AG04450 (cell line): Measurements from ENCODE around the gene SARDH. TPM values are rescaled to one million over a fixed set of nuclear protein-coding genes. Genes with fewer than 3 reads are reported as not detected.

Source experiments
- CTCF ChIA-PET: fragments of 300-600, 350-600 bp; formaldehyde crosslinking; extraction: SDS; loops from one replicate; lab custom pipeline; 2022; ENCODE audit warnings: antibody characterized with exemption, inconsistent platforms; lab: Charles Lee
- POLR2A ChIA-PET: fragments of 350-600 bp; formaldehyde crosslinking; extraction: SDS; loops from one replicate; lab custom pipeline; 2021; ENCODE audit warnings: antibody characterized with exemption, inconsistent platforms; lab: Yijun Ruan, JAX
- DNase-seq: peaks from one replicate; pipeline ENCODE4 v3.0.0-alpha.2; 2011; ENCODE audit warnings: low read depth, low spot score
- H3K27ac ChIP-seq: one replicate; pipeline ENCODE4 v1.5.1; 2012; ENCODE audit warnings: low read depth, low read length, control low read depth
- H3K27me3 ChIP-seq: one replicate; pipeline ENCODE4 v1.6.0; 2012; ENCODE audit warnings: low read length; ENCODE audit not compliant: control insufficient read depth, insufficient read depth
- H3K4me3 ChIP-seq: 2 replicates; pipeline ENCODE4 v1.5.1; 2011; ENCODE audit warnings: mild to moderate bottlenecking, low read depth, low read length, control low read depth
- H3K9me3 ChIP-seq: 2 replicates; pipeline ENCODE4 v1.5.1; 2012; ENCODE audit warnings: low read length; ENCODE audit not compliant: control insufficient read depth, insufficient read depth
- polyA plus RNA-seq: library from polyadenylated mRNA; depleted of rRNA; stranded (reverse); fragments of >200 nt; gene quantifications from 2 replicates; pipeline ENCODE4 v1.2.3, GENCODE V29; 2011
- TF ChIP-seq, protein P1 (sequence below): IDR thresholded peaks from 2 replicates; pipeline ENCODE4 v1.5.1; 2011; ENCODE audit warnings: low read depth, low read length, control low read depth, inconsistent platforms

Gene SARDH
- polyA plus RNA-seq, 1 experiment: 1.3 TPM

DNA sequence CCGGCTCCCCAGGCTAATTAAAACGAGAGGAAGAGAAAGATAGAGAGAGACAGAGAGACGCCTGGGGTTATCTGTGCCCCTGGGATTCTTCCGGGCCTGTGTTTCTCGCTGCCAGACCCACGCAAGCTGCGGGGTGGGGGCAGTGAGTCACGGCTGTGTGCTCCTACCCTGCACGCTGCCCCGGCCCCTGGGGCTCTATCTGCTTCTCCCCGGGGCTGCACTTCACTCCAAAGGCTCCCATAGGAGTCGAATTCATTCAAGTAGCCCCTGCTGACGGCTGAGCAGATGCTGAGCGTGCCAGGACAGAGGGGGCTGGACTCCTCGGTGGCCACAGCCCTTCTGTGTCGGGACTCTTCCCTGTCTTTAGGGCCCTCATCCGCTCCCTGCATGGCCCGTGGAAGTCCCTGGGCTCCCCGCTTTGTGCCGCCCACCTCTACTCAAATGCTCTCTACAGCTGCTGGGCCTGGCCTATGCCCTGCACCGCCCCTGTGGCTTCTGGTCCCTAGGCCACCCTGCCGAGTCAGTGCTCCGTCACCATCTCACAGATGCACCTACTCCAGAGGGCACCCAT is 22.8 kb downstream of the SARDH start:
- H3K9me3 ChIP-seq: no peaks in the 10 kb centered on the region; the same call in 1 of the 2 replicates
- ChIA-PET POLR2A (no interaction called here), CTCF (interaction anchor here (1.3 to 1.7 kb wide), 2 partner anchors 11 to 27 kb away, joined by 4 to 5 read pairs; no protein-coding TSS in a partner anchor)
- H3K27ac ChIP-seq: peak overlapping the region; percentile 61
- no peaks in the 10 kb centered on the region for H3K27me3 ChIP-seq
- TF ChIP-seq, protein P1, sequence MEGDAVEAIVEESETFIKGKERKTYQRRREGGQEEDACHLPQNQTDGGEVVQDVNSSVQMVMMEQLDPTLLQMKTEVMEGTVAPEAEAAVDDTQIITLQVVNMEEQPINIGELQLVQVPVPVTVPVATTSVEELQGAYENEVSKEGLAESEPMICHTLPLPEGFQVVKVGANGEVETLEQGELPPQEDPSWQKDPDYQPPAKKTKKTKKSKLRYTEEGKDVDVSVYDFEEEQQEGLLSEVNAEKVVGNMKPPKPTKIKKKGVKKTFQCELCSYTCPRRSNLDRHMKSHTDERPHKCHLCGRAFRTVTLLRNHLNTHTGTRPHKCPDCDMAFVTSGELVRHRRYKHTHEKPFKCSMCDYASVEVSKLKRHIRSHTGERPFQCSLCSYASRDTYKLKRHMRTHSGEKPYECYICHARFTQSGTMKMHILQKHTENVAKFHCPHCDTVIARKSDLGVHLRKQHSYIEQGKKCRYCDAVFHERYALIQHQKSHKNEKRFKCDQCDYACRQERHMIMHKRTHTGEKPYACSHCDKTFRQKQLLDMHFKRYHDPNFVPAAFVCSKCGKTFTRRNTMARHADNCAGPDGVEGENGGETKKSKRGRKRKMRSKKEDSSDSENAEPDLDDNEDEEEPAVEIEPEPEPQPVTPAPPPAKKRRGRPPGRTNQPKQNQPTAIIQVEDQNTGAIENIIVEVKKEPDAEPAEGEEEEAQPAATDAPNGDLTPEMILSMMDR: no peak
- DNase-seq: no peak
- H3K4me3 ChIP-seq: no peak overlapping the region

DNA sequence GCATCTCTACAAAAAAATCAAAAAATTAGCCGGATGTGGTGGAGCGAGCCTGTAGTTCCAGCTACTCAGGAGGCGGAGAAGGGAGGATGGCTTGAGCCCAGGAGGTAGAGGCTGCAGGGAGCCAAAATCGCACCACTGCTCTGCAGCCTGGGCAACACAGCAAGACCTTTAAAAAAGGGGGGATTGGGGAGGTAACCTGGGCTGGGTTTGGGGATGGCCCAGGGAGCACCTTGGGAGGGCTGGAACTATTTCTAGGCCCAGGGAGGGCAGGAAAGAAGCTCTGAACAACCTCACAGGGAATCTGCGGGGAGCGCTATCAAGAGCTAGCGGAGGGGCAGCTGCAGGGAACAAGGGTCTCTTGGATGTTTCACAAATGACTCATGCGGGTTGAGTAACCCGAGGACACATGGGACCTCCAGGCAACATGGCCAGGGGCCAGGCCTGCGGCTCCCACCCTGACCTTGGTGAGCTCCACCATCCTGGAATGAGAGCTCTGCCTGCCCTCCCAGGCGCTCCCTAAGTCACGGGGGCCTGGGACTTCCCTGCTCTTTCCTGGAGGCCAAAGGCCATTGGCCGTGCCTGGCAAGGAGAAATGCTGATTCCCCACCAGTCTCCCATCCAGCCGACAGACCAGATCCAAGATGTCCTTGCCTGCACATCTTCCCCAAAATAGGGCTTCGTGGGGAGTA is 23.4 kb downstream of the SARDH start:
- CTCF ChIA-PET: no interaction called here
- no peaks in the 10 kb centered on the region; the same call in 1 of the 2 replicates for H3K9me3 ChIP-seq
- POLR2A ChIA-PET: no interaction called here
- TF ChIP-seq, protein P1: no peak
- H3K4me3 ChIP-seq: no peak overlapping the region
- H3K27me3 ChIP-seq: no peaks in the 10 kb centered on the region
- DNase-seq: no peak
- H3K27ac ChIP-seq: peak overlapping the region; percentile 61

DNA sequence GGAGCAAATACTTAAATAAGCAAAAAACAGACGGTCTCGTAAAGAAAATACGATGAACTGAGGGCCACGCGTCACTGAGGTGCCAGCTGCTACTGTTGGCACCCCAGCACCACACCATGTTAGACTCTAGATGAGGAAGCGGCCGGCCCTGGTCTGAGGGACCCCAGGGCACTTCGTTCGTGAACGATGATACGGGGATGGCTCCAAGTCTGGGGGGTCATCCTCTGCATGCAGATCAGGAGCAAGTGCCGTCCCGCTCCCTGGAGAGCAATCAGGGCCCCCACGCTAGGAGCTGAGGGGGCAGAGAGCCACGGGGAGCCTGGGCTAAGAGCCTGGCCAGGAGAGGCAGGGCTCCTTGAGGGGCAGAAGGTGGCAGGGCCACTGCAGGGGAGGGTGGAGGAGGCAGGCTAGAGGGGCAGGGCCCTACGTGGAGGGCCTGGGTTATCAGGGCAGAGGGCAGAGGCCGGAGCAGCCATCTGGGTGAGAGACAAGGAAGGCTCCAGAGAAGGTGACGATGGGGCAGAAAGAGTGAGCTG is 24.1 kb downstream of the SARDH start:
- Histone ChIP-seq H3K4me3 (no peak overlapping the region), H3K27ac (no peak overlapping the region), H3K9me3 (no peaks in the 10 kb centered on the region; the same call in 1 of the 2 replicates), H3K27me3 (no peaks in the 10 kb centered on the region)
- TF ChIP-seq, protein P1: no peak
- DNase-seq: no peak
- CTCF ChIA-PET: no interaction called here
- POLR2A ChIA-PET: no interaction called here

DNA sequence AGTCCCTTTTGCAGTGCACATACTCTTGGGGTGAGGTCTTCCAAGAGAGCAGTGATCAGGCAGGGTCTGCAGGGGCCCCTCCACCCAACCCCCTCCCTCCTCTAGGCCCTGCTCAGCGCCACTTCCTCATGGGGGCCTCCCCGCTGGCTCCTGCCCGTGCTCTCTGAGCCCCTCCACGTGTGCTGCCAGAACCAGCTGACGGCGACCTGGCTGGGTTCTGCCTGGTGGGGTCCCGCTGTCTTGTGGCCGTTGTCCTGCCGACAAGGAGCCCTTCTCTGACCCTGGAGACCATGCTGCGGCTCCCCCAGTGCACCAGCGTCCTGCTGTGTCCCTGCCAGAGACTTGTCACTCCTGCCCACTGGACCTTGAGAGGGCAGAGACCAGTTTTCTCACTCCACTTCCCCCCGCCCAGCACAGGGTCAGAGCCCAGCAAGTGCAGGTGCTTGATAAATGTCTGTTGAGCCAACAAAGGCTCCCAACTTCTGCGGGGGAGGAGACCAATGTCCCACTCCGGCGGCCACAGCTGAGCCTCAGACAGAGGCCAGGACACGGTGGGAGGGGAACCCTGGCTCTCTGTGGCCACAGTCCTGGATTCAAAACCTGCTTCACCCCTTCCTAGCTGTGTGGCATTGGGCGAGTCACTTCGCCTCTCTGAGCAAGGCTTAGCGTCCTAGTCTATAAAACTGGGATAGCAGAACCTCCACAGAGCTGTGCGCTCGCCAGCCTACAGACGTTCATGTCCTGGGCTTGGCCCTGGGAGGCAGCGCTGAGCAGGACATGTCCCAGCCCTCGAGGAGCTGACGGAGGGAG is 24.8 kb downstream of the SARDH start:
- no peaks in the 10 kb centered on the region for H3K27me3 ChIP-seq
- no peak overlapping the region for H3K27ac ChIP-seq
- DNase-seq: no peak
- no peaks in the 10 kb centered on the region; the same call in 1 of the 2 replicates for H3K9me3 ChIP-seq
- TF ChIP-seq, protein P1: no peak
- ChIA-PET CTCF (no interaction called here), POLR2A (no interaction called here)
- no peak overlapping the region for H3K4me3 ChIP-seq
